Memory B cell (primary cell): ENCODE measurements around the gene GRIN2B.
A peak's percentile ranks its signal among the peaks of the same experiment; 100 is the strongest.

ENCODE experiments used
- ATAC-seq: fragments of 150-1000 bp; cut with Tn5 transposase; 2 replicates; pipeline ENCODE4 v1.10.0; 2021; ENCODE audit warnings: low read depth, mild to moderate bottlenecking, moderate library complexity
- DNase-seq, 2 donors: peaks; one replicate each; pipeline ENCODE4 v3.0.0; 2022; ENCODE audit warnings: low spot score in 2 of 2
- H3K27ac Mint-ChIP-seq: one replicate; pipeline ENCODE4 v1.8.0; 2022; ENCODE audit warnings: mild to moderate bottlenecking, moderate library complexity, mixed read lengths
- H3K27me3 Mint-ChIP-seq: one replicate; pipeline ENCODE4 v1.8.0; 2022; ENCODE audit warnings: mixed read lengths
- H3K36me3 Mint-ChIP-seq: one replicate; pipeline ENCODE4 v1.8.0; 2022; ENCODE audit warnings: mild to moderate bottlenecking, mixed read lengths
- H3K4me1 Mint-ChIP-seq: one replicate; pipeline ENCODE4 v1.8.0; 2022; ENCODE audit warnings: mixed read lengths
- H3K4me3 Mint-ChIP-seq: one replicate; pipeline ENCODE4 v1.8.0; 2022; ENCODE audit warnings: mild to moderate bottlenecking, moderate library complexity, mixed read lengths
- H3K9me3 Mint-ChIP-seq: one replicate; pipeline ENCODE4 v1.8.0; 2022; ENCODE audit warnings: mixed read lengths

The GRIN2B gene

DNA sequence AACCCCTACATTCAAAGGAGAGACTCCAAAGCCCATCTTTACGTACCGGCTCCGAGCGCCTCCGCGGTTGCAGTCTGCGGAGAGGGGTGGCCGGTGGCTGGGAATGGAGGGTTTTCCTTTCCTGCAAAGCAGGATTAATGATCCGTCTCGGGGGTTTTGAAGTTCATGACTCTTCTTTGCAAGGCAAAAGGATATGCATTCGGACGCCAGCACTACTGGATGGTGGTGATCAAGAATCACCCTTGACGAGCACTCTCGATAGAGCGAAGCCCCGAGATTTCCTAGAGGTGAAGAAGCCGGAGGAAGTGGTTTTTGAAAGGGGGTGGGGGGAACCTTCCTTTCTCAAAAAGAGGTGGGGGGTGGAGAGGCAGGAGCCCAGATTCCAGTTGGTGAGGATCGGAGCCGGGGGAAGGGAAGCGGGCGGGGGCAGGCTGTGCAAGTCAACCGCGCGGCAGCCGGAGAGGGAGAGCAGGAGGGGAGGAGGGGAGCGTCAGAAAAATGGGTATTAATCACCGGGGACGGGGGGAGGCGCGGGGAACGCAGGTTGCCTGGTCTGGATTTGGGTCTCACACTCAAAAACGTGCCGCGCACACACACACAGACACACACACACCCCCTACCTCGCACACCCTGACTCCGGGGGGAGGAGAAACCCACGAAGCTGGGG lies at the start of gene GRIN2B:
Gene GRIN2B, minus strand, starts transcription at position 307 of the 667 bp plus-strand sequence. CDS start 115,394 bp downstream, outside the sequence.
- ATAC-seq: peak; percentile 33
- peaks cover 39% of the 10 kb centered on the region for H3K27me3 Mint-ChIP-seq
- no peak within 1 kb of the TSS for H3K27ac Mint-ChIP-seq
- H3K4me3 Mint-ChIP-seq: peak within 1 kb of the TSS; percentile 75
- no peaks in the 10 kb centered on the region for H3K36me3 Mint-ChIP-seq
- no peak for DNase-seq
- H3K4me1 Mint-ChIP-seq: peaks cover 12% of the 10 kb centered on the region
- no peaks in the 10 kb centered on the region for H3K9me3 Mint-ChIP-seq

DNA sequence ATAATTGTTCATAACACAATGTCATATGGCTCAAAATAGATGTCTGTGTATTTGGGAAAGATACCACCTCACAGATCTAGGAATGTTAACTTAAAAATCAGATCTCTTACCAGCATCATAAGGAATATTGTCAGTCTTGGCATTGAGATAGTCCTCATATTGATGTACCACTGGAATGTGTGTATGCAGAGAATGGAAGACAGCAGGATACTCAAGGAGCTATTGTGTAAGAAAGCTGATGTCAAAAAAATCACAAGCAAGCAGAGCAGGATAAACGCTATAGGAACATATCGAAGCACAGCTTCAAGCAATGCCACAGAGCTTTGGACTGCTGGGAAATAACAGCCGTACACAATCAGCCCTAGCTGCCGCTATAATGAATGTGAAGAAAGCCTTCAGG lies 45.1 kb upstream of the GRIN2B start:
- no peaks in the 10 kb centered on the region for H3K36me3 Mint-ChIP-seq
- DNase-seq: no peak
- no peak for ATAC-seq
- no peak overlapping the region for H3K27ac Mint-ChIP-seq
- no peaks in the 10 kb centered on the region for H3K4me1 Mint-ChIP-seq
- peaks cover 3% of the 10 kb centered on the region for H3K27me3 Mint-ChIP-seq
- H3K9me3 Mint-ChIP-seq: no peaks in the 10 kb centered on the region
- H3K4me3 Mint-ChIP-seq: no peak overlapping the region

DNA sequence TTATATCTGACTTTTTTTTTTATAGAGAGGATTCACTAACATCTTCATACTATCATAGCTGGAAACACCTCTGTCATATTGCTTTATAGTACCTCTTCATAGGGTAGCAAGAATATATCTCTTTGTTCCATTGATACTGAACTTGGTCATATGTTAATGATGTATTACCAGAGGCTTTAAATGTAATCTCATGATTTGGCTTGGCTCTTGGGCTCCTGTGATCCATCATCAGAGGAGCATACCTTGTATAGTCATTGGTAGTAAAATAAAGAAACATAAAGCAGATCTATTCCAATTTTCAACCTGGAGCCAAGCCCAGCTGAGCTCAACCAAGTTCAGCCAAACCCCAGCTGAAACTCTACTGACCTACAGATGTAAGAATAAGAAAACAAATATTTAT lies 43.2 kb upstream of the GRIN2B start:
- ATAC-seq (no peak), DNase-seq (no peak)
- H3K4me3 Mint-ChIP-seq: no peak overlapping the region
- no peak overlapping the region for H3K27ac Mint-ChIP-seq
- peaks cover 3% of the 10 kb centered on the region for H3K27me3 Mint-ChIP-seq
- no peaks in the 10 kb centered on the region for H3K4me1 Mint-ChIP-seq
- H3K36me3 Mint-ChIP-seq: no peaks in the 10 kb centered on the region
- H3K9me3 Mint-ChIP-seq: no peaks in the 10 kb centered on the region

DNA sequence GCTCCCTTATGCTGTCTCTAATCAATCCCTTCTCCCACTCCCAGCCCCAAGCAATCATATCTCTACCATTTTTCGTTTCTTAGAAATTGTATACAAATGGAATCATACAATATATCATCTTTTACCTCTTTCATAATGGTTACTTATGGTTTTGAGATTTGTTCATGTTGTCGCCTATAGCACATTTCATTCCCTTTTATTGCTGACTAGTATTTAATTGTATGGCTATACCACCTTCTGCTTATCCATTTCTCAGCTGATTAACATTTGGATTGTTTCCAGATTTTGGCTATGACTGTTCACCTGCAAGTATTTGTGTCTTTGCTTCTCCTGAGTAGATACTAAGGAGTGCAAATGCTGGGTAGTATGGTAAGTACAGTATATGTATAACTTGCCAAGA lies 36.7 kb upstream of the GRIN2B start:
- no peak for ATAC-seq
- Mint-ChIP-seq H3K4me1 (no peaks in the 10 kb centered on the region), H3K27ac (no peak overlapping the region), H3K9me3 (no peaks in the 10 kb centered on the region), H3K4me3 (no peak overlapping the region), H3K36me3 (no peaks in the 10 kb centered on the region), H3K27me3 (no peaks in the 10 kb centered on the region)
- no peak for DNase-seq

DNA sequence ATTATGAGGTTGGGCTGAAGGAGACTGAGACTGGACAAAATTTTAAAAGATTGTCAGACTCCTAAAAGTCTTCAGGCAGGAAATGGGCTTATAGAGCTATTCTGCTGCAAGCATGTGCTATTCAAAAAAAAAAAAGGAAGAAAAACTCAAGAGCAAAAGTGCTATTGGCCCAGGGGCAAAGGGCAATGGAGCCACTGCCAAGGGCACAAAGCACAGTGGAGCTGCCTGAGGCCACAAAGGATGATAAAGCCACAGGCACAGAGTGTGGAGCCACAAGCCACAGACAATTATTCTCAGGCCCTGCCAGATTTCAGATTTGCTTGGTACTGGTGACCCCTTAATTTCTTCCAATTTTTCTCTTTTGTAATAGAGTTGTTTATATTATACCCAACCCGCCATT lies 29.6 kb upstream of the GRIN2B start:
- Mint-ChIP-seq H3K27ac (no peak overlapping the region), H3K27me3 (peaks cover 9% of the 10 kb centered on the region), H3K4me1 (no peaks in the 10 kb centered on the region), H3K36me3 (no peaks in the 10 kb centered on the region), H3K9me3 (peaks cover 2% of the 10 kb centered on the region), H3K4me3 (no peak overlapping the region)
- no peak for ATAC-seq
- DNase-seq: no peak

DNA sequence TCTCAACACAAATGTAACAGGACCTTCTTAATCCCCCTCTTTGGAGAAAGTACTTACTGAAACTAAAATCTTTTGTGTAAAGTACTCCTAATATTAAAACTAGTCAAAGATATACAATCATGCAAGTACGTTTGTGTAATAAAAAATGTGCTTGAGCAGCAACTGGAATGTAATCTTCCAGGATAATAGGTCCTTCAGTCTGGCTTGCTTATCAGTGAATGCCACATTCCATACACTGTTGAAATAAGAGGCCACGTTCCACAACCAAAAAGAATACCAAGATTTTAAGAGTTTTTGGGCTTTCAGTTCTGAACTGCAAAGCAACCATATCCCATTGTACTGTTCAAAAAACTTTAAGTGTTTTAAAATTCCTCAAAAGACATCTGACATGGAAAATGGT lies 26.2 kb upstream of the GRIN2B start:
- no peak overlapping the region for H3K4me3 Mint-ChIP-seq
- H3K27ac Mint-ChIP-seq: no peak overlapping the region
- H3K4me1 Mint-ChIP-seq: no peaks in the 10 kb centered on the region
- ATAC-seq: no peak
- peaks cover 16% of the 10 kb centered on the region for H3K27me3 Mint-ChIP-seq
- H3K36me3 Mint-ChIP-seq: peaks cover 2% of the 10 kb centered on the region
- DNase-seq: no peak
- peaks cover 13% of the 10 kb centered on the region for H3K9me3 Mint-ChIP-seq

DNA sequence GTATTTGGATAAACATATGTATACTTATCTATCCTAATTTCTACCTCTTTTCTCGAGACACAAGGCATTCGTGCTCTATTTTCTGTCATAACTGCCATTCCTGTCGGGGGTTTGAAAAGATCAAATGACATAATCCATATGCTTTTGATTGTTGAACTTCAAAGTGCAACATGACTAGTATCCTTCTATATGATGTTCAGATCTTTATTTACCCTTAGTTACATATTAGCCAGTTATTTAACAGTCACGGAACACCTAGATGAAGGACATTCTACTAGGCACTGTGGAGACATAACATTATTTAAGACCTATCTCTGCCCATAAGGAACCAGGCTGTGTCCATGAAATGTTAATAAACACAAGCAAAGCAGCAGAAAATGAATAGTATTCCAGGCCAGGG lies 11.2 kb upstream of the GRIN2B start:
- peaks cover 5% of the 10 kb centered on the region for H3K27me3 Mint-ChIP-seq
- no peaks in the 10 kb centered on the region for H3K36me3 Mint-ChIP-seq
- no peak for DNase-seq
- no peaks in the 10 kb centered on the region for H3K9me3 Mint-ChIP-seq
- H3K4me3 Mint-ChIP-seq: no peak overlapping the region
- no peak overlapping the region for H3K27ac Mint-ChIP-seq
- H3K4me1 Mint-ChIP-seq: no peaks in the 10 kb centered on the region
- ATAC-seq: no peak

DNA sequence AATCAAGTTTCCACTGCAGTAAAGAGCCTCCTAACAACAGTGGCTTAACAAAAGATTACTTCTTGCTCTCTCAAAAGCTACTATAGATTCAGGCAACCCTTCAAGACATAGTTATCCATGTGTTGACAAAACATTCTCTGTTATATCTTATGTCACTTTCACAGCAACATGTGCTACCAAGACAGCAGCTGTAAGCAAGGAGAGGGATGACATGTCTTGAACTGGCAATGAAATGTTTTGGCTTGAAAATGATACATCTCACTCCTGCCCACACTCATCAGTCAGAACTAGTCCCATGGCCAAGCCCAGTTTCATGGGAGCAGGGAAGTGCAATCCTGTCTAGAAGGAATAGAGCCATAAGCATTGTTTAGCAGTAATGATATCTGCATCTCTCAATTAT lies 10.7 kb upstream of the GRIN2B start:
- H3K4me3 Mint-ChIP-seq: no peak overlapping the region
- H3K36me3 Mint-ChIP-seq: no peaks in the 10 kb centered on the region
- DNase-seq: no peak
- H3K27me3 Mint-ChIP-seq: peaks cover 5% of the 10 kb centered on the region
- no peaks in the 10 kb centered on the region for H3K4me1 Mint-ChIP-seq
- no peak for ATAC-seq
- H3K27ac Mint-ChIP-seq: no peak overlapping the region
- no peaks in the 10 kb centered on the region for H3K9me3 Mint-ChIP-seq

DNA sequence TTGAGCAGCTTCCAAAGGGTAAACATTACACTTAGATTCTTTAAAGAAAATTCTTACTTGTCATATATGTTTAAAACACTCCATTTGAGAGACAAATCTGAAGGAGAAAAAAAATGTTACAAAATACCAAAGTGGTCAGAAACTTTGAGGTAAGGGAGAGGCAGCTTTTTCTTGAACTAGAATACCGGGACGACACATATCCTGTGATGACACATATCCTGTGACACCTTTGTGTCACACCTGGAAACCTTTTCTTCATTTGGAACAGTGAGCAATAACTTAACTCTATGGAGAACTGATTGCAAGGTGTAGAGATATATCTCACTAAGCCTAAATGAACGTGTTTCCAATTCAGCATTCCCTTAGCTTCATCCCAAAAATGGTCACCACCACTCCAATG lies 4.6 kb upstream of the GRIN2B start:
- no peak for ATAC-seq
- peaks cover 4% of the 10 kb centered on the region for H3K4me1 Mint-ChIP-seq
- no peak for DNase-seq
- H3K4me3 Mint-ChIP-seq: no peak overlapping the region
- H3K27me3 Mint-ChIP-seq: peaks cover 17% of the 10 kb centered on the region
- H3K27ac Mint-ChIP-seq: no peak overlapping the region
- no peaks in the 10 kb centered on the region for H3K36me3 Mint-ChIP-seq
- H3K9me3 Mint-ChIP-seq: no peaks in the 10 kb centered on the region

DNA sequence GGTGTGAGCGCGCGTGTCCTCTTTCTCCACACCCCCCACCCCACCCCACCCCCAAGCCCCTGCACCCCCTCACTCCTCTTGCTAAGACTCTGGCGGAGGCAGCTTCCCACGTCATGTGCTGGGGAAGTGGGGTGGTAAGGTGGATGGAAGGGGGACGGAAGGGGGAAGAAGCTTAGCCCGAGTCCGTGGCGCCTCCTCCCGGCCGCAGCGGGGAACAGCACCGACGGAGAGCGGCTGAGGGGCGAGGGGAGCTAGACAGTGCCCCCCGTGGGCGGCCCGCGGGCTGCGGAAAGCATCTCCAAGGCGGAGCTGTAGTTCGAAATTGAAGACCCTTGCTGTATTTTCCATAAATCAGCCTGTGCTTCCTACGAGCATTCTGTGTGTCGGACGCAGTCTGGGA lies 588 bp upstream of the GRIN2B start:
- H3K4me1 Mint-ChIP-seq: peaks cover 12% of the 10 kb centered on the region
- H3K9me3 Mint-ChIP-seq: no peaks in the 10 kb centered on the region
- no peaks in the 10 kb centered on the region for H3K36me3 Mint-ChIP-seq
- peak overlapping the region; percentile 30 for H3K4me3 Mint-ChIP-seq
- peak; percentile 52 for ATAC-seq
- DNase-seq: no peak
- H3K27me3 Mint-ChIP-seq: peaks cover 36% of the 10 kb centered on the region
- H3K27ac Mint-ChIP-seq: no peak overlapping the region

DNA sequence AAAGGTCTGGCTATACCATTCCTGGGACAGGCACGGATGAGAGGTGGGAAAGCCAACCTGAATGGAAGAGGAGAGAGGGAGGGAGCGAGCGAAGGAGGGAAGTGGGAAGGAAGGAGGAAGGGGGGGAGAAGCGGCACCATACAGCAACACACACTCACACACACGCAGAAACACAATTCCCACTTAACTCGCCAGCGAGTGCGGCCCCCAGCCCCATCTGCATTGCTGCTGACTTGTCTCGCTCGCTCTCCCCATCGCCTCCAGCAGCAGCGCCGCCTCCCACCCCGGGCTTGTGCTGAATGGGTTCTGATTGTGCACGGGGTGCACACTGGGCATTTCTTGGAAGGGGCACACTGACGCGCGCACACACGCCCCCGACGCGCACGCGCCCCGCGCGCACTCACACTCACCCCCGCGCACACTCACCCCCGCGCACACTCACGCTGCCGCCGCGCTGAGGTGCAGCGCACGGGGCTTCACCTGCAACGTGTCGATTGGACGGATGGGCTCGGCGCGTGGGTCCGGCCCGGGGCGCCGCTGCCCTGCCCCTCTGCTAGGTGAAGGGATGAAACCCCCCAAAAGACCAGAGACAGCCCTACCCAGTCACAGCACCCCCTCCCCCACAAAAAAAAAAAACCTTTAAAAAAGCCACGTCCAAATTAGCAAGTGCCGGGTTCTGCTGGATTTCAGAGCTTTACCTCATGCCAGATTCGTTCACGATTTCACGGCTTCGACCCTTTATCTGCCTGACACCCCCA lies 685 bp downstream of the GRIN2B start:
- Mint-ChIP-seq H3K36me3 (no peaks in the 10 kb centered on the region), H3K27ac (no peak overlapping the region), H3K9me3 (no peaks in the 10 kb centered on the region), H3K4me3 (peak overlapping the region; percentile 75), H3K27me3 (peaks cover 37% of the 10 kb centered on the region), H3K4me1 (peaks cover 12% of the 10 kb centered on the region)
- DNase-seq: no peak
- peak; percentile 51 for ATAC-seq

DNA sequence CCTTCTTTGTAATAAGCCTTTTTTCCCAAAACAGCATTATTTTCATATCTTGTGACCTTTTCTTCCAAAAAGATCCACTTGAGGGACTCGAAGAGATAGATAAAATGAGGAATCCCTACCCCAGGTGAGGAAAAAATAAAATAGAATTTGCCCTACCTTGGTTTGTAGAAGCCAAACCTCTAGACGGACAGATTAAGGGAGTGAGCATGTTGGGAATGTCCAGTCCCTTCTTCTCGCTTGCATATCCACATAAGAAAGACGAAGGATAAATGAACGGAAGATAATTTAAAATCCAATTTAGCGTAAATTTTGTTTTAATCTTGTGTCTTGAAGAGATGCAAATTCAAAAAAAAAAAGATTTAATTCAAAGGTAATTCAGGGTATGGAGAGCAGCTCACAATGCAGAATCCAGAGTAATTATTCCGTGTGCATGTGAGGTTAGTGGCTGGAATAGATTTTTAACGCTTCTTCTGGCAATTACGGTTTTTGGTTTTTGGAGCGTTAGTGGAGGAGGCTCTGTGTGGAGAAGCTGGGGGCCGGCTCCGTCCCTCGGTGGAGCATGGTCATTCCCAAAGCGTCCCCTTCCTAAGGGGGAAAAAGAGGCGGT lies 1.5 kb downstream of the GRIN2B start:
- Mint-ChIP-seq H3K27me3 (peaks cover 39% of the 10 kb centered on the region), H3K27ac (no peak overlapping the region), H3K36me3 (no peaks in the 10 kb centered on the region), H3K9me3 (no peaks in the 10 kb centered on the region), H3K4me3 (peak overlapping the region; percentile 75), H3K4me1 (peaks cover 12% of the 10 kb centered on the region)
- no peak for DNase-seq
- no peak for ATAC-seq

DNA sequence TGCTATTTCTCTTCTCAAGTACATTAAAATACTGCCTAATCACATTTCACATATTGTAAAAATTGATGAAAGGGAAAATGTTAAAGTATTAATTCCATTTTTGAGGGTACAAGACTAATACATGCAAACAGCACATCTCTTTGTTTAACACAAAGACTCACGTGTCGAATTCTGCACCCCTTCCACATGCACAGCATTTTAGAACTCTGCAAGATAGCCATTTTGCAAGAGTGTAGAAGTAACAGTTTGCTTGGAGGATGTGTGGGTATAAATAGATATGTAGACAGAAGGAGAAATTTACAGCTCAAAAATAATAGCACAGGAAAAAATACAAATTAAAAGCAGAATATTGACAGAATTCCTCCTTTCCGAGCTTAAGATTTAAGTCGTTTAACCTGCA lies 2.5 kb downstream of the GRIN2B start:
- Mint-ChIP-seq H3K36me3 (no peaks in the 10 kb centered on the region), H3K4me1 (peaks cover 12% of the 10 kb centered on the region), H3K4me3 (no peak overlapping the region), H3K27ac (no peak overlapping the region), H3K27me3 (peaks cover 37% of the 10 kb centered on the region), H3K9me3 (no peaks in the 10 kb centered on the region)
- ATAC-seq (no peak), DNase-seq (no peak)

DNA sequence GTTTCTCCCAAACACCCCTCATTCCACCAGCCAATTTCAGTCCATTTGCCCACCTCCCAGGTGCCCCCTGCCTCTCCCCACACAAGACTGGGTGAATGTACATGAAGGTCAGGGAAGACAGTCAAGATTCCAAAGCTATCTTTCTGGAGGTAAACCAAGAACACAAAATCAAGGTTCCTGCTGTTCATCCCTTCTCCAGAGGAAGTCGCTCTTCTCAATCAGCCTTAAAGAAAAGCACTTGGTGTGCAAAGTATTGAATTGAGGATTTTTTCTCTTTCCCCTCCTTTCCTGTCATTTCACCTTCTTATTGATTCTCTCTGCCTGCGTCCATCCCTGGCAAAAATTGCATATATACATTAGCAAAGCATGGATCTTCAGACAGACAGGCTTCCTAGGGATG lies 4.5 kb downstream of the GRIN2B start:
- Mint-ChIP-seq H3K27me3 (peaks cover 34% of the 10 kb centered on the region), H3K36me3 (no peaks in the 10 kb centered on the region)

More for the DNA sequence above, 4.5 kb downstream of the GRIN2B start:
- DNase-seq (no peak), ATAC-seq (no peak)
- H3K4me3 Mint-ChIP-seq: no peak overlapping the region
- H3K4me1 Mint-ChIP-seq: peaks cover 12% of the 10 kb centered on the region
- no peak overlapping the region for H3K27ac Mint-ChIP-seq
- no peaks in the 10 kb centered on the region for H3K9me3 Mint-ChIP-seq
